ENCODE data around the gene LRRC10B. TPM values are rescaled to one million over a fixed set of nuclear protein-coding genes. Genes with fewer than 3 reads are reported as not detected.

The LRRC10B gene
- total RNA-seq, 1 experiment from 2014 or later = not detected

DNA sequence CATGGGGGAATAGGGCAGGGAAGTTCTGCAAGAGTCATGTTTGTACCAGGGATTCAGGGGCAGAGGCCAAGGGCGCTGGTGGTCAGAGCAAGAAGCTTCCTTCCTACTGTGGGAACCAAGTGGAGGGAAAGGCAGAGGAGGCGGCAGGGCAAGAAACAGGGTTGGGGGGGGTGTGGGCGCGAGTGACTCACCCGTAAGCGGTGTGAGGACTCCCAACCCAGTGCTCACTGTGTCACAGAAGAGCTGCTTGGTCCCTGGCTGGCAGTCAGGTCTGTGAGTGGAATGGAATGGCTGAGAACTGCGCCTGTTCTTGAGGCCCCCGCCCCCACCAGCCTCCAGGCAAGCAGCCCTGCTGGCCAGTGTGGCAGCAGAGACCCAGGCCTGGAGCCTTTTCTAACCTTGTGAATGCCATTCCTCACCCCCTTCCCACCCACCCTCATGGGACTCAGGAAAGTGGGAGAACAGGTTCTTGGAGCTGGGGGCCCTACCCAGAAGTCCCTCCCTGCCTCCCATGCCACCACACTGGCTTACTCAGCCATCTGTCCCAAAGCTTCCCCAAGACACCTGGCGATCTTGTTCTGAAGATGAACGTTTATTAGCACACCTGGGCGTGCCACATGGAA is 4.7 kb downstream of the LRRC10B start:
- H3K9me3 ChIP-seq (ENCODE audit: control insufficient read depth in 1 of 2, insufficient read depth in 1 of 2, low read depth in 1 of 2, low read length in 2 of 2) = no peaks in the 10 kb centered on the region
- H3K4me2 ChIP-seq (ENCODE audit: low read length) = peak overlapping the region; percentile 28; the same call in 1 of the 2 replicates
- H3K9ac ChIP-seq (ENCODE audit: low read length) = no peak overlapping the region
- ChIA-PET POLR2A (no interaction called here), CTCF (interaction anchor here (0.9 to 1.9 kb wide), 5 partner anchors 8 to 125 kb away, joined by 3 to 5 read pairs (median 3); no protein-coding TSS in a partner anchor), RAD21 (ENCODE audit: low non-redundant PET in 1 of 2, low total read pairs in 2 of 2, uncharacterized antibody in 2 of 2, unreplicated experiment in 2 of 2) (no interaction called here)
- no peak overlapping the region for H3K27ac ChIP-seq (ENCODE audit: low read depth, low read length)
- H3K27me3 ChIP-seq (ENCODE audit: insufficient read depth, low read length) = no peaks in the 10 kb centered on the region; the same call in 1 of the 2 replicates
- no peaks in the 10 kb centered on the region for H3K9me2 ChIP-seq (ENCODE audit: insufficient read depth)
- BruUV-seq (replicated peaks) = no TSS peak
- H4K20me1 ChIP-seq (ENCODE audit: insufficient read depth) = no peaks in the 10 kb centered on the region
- ATAC-seq (no peak), DNase-seq (ENCODE audit: low read depth, low spot score) (no peak)
- H3K4me1 ChIP-seq (ENCODE audit: control insufficient read depth in 1 of 2, insufficient read depth in 2 of 2, low read length in 2 of 2) = peaks cover 12 to 23% of the 10 kb centered on the region in 2 experiments; a peak in 3 of 4 replicates
- no peak overlapping the region for H3K4me3 ChIP-seq (replicated peaks in 1 of 2; ENCODE audit: low read depth in 1 of 2, low read length in 2 of 2)
- TF ChIP-seq CBX3 (IDR thresholded peaks at IDR 0.05; ENCODE audit: low read depth) (no peak), SRF (IDR thresholded peaks at IDR 0.05; ENCODE audit: low read depth) (no peak), SP1 (IDR thresholded peaks at IDR 0.05; ENCODE audit: low read depth) (no peak), RAD21 (IDR thresholded peaks at IDR 0.05; ENCODE audit: low read depth) (no peak), YY1 (IDR thresholded peaks at IDR 0.05; ENCODE audit: extremely low read depth, insufficient replicate concordance, low read depth, low read length) (no peak), POLR2AphosphoS5 (IDR thresholded peaks at IDR 0.05; ENCODE audit: low read depth, low read length) (no peak), REST (IDR thresholded peaks at IDR 0.05; ENCODE audit: low read depth) (no peak), ZNF274 (IDR thresholded peaks at IDR 0.05; ENCODE audit: low read depth, low read length) (no peak), POLR2A (IDR thresholded peaks at IDR 0.05; ENCODE audit: borderline replicate concordance, extremely low read depth, insufficient read depth, insufficient read length) (no peak), EGR1 (IDR thresholded peaks at IDR 0.05; ENCODE audit: low read depth) (no peak), CEBPB (IDR thresholded peaks at IDR 0.05; ENCODE audit: low read depth) (no peak), ELF1 (IDR thresholded peaks at IDR 0.05; ENCODE audit: borderline replicate concordance, low read depth) (no peak)
- TF ChIP-seq, protein P1, sequence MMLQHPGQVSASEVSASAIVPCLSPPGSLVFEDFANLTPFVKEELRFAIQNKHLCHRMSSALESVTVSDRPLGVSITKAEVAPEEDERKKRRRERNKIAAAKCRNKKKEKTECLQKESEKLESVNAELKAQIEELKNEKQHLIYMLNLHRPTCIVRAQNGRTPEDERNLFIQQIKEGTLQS (IDR thresholded peaks at IDR 0.05) = no peak
- TF ChIP-seq, protein P2, sequence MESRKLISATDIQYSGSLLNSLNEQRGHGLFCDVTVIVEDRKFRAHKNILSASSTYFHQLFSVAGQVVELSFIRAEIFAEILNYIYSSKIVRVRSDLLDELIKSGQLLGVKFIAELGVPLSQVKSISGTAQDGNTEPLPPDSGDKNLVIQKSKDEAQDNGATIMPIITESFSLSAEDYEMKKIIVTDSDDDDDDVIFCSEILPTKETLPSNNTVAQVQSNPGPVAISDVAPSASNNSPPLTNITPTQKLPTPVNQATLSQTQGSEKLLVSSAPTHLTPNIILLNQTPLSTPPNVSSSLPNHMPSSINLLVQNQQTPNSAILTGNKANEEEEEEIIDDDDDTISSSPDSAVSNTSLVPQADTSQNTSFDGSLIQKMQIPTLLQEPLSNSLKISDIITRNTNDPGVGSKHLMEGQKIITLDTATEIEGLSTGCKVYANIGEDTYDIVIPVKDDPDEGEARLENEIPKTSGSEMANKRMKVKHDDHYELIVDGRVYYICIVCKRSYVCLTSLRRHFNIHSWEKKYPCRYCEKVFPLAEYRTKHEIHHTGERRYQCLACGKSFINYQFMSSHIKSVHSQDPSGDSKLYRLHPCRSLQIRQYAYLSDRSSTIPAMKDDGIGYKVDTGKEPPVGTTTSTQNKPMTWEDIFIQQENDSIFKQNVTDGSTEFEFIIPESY (IDR thresholded peaks at IDR 0.05; ENCODE audit: extremely low read depth, insufficient replicate concordance, low read length) = no peak
- no peaks in the 10 kb centered on the region for H3K79me2 ChIP-seq (ENCODE audit: insufficient read depth, low read length)
- H2AFZ ChIP-seq (ENCODE audit: low read depth, low read length, poor library complexity, severe bottlenecking) = no peak overlapping the region
- no peaks in the 10 kb centered on the region for H3K36me3 ChIP-seq (ENCODE audit: control insufficient read depth in 1 of 2, insufficient read depth in 2 of 2, low read length in 2 of 2)
- intact Hi-C loops (cut with micrococcal nuclease) = no loop called here

All from HCT116 (cell line).